ENCODE measurements around the gene ATP8A2.

DNA sequence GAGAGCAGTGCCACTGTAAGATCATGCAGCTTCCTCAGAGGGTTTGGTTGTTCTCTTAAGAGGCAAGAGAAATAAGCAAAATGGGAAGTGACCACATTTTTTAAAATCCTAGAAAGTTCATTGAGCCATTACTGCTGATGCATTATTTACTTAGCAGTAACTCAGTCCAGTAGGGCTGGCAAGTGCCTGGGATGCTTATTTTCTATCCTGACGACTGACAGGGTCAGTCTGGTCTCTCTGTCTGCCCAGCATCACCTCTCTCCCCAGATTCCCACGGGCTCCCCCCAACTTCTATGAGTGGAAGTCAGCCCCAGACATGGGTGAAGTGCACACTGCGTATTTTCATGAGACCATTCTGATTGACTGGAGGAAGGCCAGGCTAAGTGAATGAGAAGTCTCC, 669.7 kb downstream of the ATP8A2 start:
- no peak for TF ChIP-seq RAD21 (conservative IDR thresholded peaks at IDR 0.05)
- no peak for TF ChIP-seq EZH2 (IDR thresholded peaks at IDR 0.05; ENCODE audit: borderline replicate concordance, insufficient read depth, low read length, poor library complexity, severe bottlenecking)
- TF ChIP-seq, protein P1, sequence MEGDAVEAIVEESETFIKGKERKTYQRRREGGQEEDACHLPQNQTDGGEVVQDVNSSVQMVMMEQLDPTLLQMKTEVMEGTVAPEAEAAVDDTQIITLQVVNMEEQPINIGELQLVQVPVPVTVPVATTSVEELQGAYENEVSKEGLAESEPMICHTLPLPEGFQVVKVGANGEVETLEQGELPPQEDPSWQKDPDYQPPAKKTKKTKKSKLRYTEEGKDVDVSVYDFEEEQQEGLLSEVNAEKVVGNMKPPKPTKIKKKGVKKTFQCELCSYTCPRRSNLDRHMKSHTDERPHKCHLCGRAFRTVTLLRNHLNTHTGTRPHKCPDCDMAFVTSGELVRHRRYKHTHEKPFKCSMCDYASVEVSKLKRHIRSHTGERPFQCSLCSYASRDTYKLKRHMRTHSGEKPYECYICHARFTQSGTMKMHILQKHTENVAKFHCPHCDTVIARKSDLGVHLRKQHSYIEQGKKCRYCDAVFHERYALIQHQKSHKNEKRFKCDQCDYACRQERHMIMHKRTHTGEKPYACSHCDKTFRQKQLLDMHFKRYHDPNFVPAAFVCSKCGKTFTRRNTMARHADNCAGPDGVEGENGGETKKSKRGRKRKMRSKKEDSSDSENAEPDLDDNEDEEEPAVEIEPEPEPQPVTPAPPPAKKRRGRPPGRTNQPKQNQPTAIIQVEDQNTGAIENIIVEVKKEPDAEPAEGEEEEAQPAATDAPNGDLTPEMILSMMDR (IDR thresholded peaks at IDR 0.05; ENCODE audit: poor library complexity, severe bottlenecking) = no peak
- TF ChIP-seq, protein P2, sequence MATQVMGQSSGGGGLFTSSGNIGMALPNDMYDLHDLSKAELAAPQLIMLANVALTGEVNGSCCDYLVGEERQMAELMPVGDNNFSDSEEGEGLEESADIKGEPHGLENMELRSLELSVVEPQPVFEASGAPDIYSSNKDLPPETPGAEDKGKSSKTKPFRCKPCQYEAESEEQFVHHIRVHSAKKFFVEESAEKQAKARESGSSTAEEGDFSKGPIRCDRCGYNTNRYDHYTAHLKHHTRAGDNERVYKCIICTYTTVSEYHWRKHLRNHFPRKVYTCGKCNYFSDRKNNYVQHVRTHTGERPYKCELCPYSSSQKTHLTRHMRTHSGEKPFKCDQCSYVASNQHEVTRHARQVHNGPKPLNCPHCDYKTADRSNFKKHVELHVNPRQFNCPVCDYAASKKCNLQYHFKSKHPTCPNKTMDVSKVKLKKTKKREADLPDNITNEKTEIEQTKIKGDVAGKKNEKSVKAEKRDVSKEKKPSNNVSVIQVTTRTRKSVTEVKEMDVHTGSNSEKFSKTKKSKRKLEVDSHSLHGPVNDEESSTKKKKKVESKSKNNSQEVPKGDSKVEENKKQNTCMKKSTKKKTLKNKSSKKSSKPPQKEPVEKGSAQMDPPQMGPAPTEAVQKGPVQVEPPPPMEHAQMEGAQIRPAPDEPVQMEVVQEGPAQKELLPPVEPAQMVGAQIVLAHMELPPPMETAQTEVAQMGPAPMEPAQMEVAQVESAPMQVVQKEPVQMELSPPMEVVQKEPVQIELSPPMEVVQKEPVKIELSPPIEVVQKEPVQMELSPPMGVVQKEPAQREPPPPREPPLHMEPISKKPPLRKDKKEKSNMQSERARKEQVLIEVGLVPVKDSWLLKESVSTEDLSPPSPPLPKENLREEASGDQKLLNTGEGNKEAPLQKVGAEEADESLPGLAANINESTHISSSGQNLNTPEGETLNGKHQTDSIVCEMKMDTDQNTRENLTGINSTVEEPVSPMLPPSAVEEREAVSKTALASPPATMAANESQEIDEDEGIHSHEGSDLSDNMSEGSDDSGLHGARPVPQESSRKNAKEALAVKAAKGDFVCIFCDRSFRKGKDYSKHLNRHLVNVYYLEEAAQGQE (IDR thresholded peaks at IDR 0.05; ENCODE audit: borderline replicate concordance) = no peak
- no peak for TF ChIP-seq EP300 (conservative IDR thresholded peaks at IDR 0.05; ENCODE audit: poor library complexity, severe bottlenecking)
- TF ChIP-seq TAF1 (IDR thresholded peaks at IDR 0.05; ENCODE audit: low read depth) = no peak
